K562 (cell line): ENCODE results near the gene ZKSCAN1. TPM values are rescaled to one million over a fixed set of nuclear protein-coding genes. Genes with fewer than 3 reads are reported as not detected.

ENCODE experiments used
- COPS2 ChIP-seq: fragments of 450-650 bp; conservative IDR thresholded peaks from 2 replicates; pipeline ENCODE4 v1.6.1; 2016; ENCODE audit warnings: mild to moderate bottlenecking, moderate library complexity
- ELF2 ChIP-seq: fragments of 250-450 bp; sonication (Bioruptor Pico); IDR thresholded peaks from 2 replicates; pipeline ENCODE4 v1.5.0; 2021; ENCODE audit warnings: mild to moderate bottlenecking
- ETV1 ChIP-seq: fragments of 450-650 bp; conservative IDR thresholded peaks from 2 replicates; pipeline ENCODE4 v1.6.1; 2016; ENCODE audit warnings: missing genetic modification characterization, control low read depth, low read depth, missing compliant biosample characterization
- FOSL1 ChIP-seq: fragments of 200-800 bp; sonication (Bioruptor generic); conservative IDR thresholded peaks from 2 replicates; pipeline ENCODE4 v1.6.1; 2016; ENCODE audit warnings: missing genetic modification characterization, missing compliant biosample characterization
- HIVEP1 ChIP-seq: fragments of 250-450 bp; sonication (Bioruptor Pico); IDR thresholded peaks from 2 replicates; pipeline ENCODE4 v1.4.0; 2020; ENCODE audit warnings: mild to moderate bottlenecking
- HMGN3 ChIP-seq: IDR thresholded peaks from 2 replicates; pipeline ENCODE4 v1.6.1; 2011; ENCODE audit warnings: borderline replicate concordance, low read depth, mild to moderate bottlenecking, mixed read lengths, low read length; ENCODE audit not compliant: insufficient read length; ENCODE audit errors: extremely low read depth
- NFE2 ChIP-seq: IDR thresholded peaks from 2 replicates; pipeline ENCODE4 v1.6.1; 2014; ENCODE audit warnings: antibody characterized with exemption, low read depth
- TEAD1 ChIP-seq, 2 experiments: fragments of 450-650 bp in 1 of 2; sonication (generic) in 1 of 2; formaldehyde crosslinking; IDR thresholded peaks; 2 replicates each; pipeline versions ENCODE4 v1.4.0 to v1.8.0; 2020 to 2022; ENCODE audit warnings: mild to moderate bottlenecking in 2 of 2, missing genetic modification reagents in 1 of 2
- ZBTB33 ChIP-seq: sonication (generic); formaldehyde crosslinking; IDR thresholded peaks from 2 replicates; pipeline ENCODE4 v1.8.1; 2023; ENCODE audit warnings: mild to moderate bottlenecking, missing genetic modification reagents
- ZFP91 ChIP-seq: sonication (generic); formaldehyde crosslinking; IDR thresholded peaks from 2 replicates; pipeline ENCODE4 v1.8.0; 2022; ENCODE audit warnings: mild to moderate bottlenecking, missing genetic modification reagents
- ZNF41 ChIP-seq: fragments of 250-450 bp; sonication (Bioruptor Pico); conservative IDR thresholded peaks from 2 replicates; pipeline ENCODE4 v1.4.0; 2020; ENCODE audit warnings: mild to moderate bottlenecking
- ZNF830 ChIP-seq: fragments of 250-450 bp; sonication (Bioruptor Pico); IDR thresholded peaks from 2 replicates; pipeline ENCODE4 v1.5.0; 2021; ENCODE audit warnings: mild to moderate bottlenecking
- polyA plus RNA-seq, 8 experiments: library from polyadenylated mRNA; depleted of rRNA in 4 of 8; stranded (reverse) in 5 of 8; unstranded in 3 of 8; fragments of >200 nt; fragmentation: Nextera tagmentation in 2 of 8; fragmentation: Illumina TruSeq in 1 of 8; extraction: Ambion mirVana in 2 of 8; extraction: Trizol in 1 of 8; gene quantifications; 2 replicates each; pipeline versions ENCODE4 v1.2.1 to v1.2.3, GENCODE V29; 2011 to 2014; ENCODE audit warnings: inconsistent platforms in 1 of 8, missing spikeins in 1 of 8
- total RNA-seq, 7 experiments: library from RNA; depleted of rRNA in 6 of 7; stranded (reverse); fragments of >200 nt in 6 of 7; fragmentation: Illumina TruSeq in 2 of 7; extraction: Trizol in 2 of 7; gene quantifications; 2 replicates each; pipeline versions ENCODE4 v1.2.1 to v1.2.3, GENCODE V29; 2011 to 2021; ENCODE audit warnings: low replicate concordance in 1 of 7
- TF ChIP-seq, protein P1 (sequence below), 2 experiments: fragments of 450-650 bp in 1 of 2; sonication (generic) in 1 of 2; formaldehyde crosslinking in 1 of 2; IDR thresholded peaks; 2 replicates each; pipeline versions ENCODE4 v1.7.1 to v1.9.0; 2016 to 2022; ENCODE audit warnings: inconsistent platforms in 1 of 2, mild to moderate bottlenecking in 1 of 2, missing genetic modification reagents in 1 of 2

The ZKSCAN1 gene
- total and polyA plus RNA-seq, 9 of the 15 experiments (the other 6 are each of a cell fraction or from before 2014, with no cell fraction given): 5.3 to 43.0 (median 23.2) TPM

DNA sequence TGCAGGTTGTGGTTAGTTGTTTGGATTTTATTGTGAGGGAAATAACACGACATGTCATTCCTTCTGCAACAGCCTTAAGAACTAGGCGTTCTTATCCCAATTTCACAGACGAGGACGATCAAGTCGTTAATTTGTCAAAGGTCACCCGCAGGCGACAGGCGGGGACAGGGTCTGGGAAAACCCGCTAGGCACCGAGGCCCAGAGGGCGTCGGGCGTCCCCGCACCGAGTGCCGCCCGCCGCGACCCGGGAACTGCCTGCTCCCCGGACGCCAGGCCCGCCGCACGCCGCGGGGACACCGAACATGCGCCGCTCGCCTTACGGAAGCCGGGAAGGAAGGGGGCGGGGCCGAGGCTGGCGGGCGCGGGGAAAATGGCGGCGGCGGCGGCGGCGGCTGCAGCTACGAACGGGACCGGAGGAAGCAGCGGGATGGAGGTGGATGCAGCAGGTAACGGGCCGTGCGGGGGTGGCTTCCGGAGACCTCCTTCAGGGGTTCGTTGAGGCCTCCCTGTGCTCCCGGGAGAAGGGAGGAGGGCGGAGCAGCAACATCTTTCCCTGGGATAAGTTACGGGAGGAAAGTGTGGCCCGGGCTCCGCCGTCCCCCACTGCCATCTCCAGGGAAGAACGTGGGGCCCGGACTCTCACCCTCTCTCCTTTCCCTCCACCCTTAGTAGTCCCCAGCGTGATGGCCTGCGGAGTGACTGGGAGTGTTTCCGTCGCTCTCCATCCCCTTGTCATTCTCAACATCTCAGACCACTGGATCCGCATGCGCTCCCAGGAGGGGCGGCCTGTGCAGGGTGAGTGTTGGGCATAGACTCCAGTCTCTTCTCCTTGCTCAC is 73.4 kb downstream of the ZKSCAN1 start, which contains the start of gene COPS6 (continued):
- 0 out of 2 replicates have a peak, but pooled peaks have one; percentile 13 for TF ChIP-seq ZNF41 (CRISPR knock-in tag)
- peak; percentile 18; the same call in 1 of the 2 replicates for TF ChIP-seq NFE2
- peak; percentile 55; the same call in 1 of the 2 replicates for TF ChIP-seq ZFP91 (CRISPR knock-in tag)
- TF ChIP-seq ZNF830: peak; percentile 1; the same call in 1 of the 2 replicates
- TF ChIP-seq FOSL1: peak; percentile 39; the same call in 1 of the 2 replicates
- peak in 1 of 2 experiments; percentile 95; a peak in 2 of 4 replicates for TF ChIP-seq TEAD1 (CRISPR knock-in tag; IDR thresholded peaks at IDR 0.05)
- TF ChIP-seq, protein P1, sequence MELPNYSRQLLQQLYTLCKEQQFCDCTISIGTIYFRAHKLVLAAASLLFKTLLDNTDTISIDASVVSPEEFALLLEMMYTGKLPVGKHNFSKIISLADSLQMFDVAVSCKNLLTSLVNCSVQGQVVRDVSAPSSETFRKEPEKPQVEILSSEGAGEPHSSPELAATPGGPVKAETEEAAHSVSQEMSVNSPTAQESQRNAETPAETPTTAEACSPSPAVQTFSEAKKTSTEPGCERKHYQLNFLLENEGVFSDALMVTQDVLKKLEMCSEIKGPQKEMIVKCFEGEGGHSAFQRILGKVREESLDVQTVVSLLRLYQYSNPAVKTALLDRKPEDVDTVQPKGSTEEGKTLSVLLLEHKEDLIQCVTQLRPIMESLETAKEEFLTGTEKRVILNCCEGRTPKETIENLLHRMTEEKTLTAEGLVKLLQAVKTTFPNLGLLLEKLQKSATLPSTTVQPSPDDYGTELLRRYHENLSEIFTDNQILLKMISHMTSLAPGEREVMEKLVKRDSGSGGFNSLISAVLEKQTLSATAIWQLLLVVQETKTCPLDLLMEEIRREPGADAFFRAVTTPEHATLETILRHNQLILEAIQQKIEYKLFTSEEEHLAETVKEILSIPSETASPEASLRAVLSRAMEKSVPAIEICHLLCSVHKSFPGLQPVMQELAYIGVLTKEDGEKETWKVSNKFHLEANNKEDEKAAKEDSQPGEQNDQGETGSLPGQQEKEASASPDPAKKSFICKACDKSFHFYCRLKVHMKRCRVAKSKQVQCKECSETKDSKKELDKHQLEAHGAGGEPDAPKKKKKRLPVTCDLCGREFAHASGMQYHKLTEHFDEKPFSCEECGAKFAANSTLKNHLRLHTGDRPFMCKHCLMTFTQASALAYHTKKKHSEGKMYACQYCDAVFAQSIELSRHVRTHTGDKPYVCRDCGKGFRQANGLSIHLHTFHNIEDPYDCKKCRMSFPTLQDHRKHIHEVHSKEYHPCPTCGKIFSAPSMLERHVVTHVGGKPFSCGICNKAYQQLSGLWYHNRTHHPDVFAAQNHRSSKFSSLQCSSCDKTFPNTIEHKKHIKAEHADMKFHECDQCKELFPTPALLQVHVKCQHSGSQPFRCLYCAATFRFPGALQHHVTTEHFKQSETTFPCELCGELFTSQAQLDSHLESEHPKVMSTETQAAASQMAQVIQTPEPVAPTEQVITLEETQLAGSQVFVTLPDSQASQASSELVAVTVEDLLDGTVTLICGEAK (IDR thresholded peaks at IDR 0.05): peak; percentile 55
- TF ChIP-seq, protein P1 (CRISPR knock-in tag; IDR thresholded peaks at IDR 0.05): peak; percentile 42; the same call in 1 of the 2 replicates
- TF ChIP-seq ZBTB33 (CRISPR knock-in tag): peak; percentile 95
- no peak for TF ChIP-seq ELF2
- peak; percentile 88 for TF ChIP-seq HMGN3
- TF ChIP-seq ETV1 (tag): no peak
- peak; percentile 74; the same call in 1 of the 2 replicates for TF ChIP-seq HIVEP1 (CRISPR knock-in tag)
- no peak for TF ChIP-seq COPS2
